IMR-90 (cell line): ENCODE measurements around the gene FRMPD4. TPM values are rescaled to one million over a fixed set of nuclear protein-coding genes. Genes with fewer than 3 reads are reported as not detected.

Source experiments
- ATAC-seq: fragments of 200-7000 bp; cut with Tn5 transposase; 2 replicates; pipeline ENCODE4 v1.9.1; 2020; ENCODE audit warnings: low read depth, mild to moderate bottlenecking, moderate library complexity
- BruUV-seq: library from RNA; stranded (reverse); fragments of 400-500 nt; replicated peaks from 2 replicates; lab custom pipeline; 2021; lab: Mats Ljungman, UMichigan
- CTCF ChIA-PET: fragments of 300-600 bp; formaldehyde crosslinking; extraction: SDS; loops from one replicate; lab custom pipeline; 2021; ENCODE audit warnings: antibody characterized with exemption; lab: Yijun Ruan, JAX
- POLR2A ChIA-PET: fragments of 300-600 bp; sonication (Branson Sonifier 250); formaldehyde crosslinking; loops from one replicate; lab custom pipeline; 2022; ENCODE audit warnings: antibody characterized with exemption; ENCODE audit not compliant: unreplicated experiment; lab: Charles Lee
- DNase-seq: peaks from one replicate; pipeline ENCODE4 v3.0.0; 2013
- H2AFZ ChIP-seq: replicated peaks from 2 replicates; pipeline ENCODE3; 2013; ENCODE audit warnings: low read length, mild to moderate bottlenecking; ENCODE audit not compliant: poor library complexity
- H2AK5ac ChIP-seq: 2 replicates; pipeline ENCODE4 v1.6.1; 2013; ENCODE audit warnings: low read depth, low read length, inconsistent platforms
- H2AK9ac ChIP-seq: replicated peaks from 2 replicates; pipeline ENCODE3; 2013; ENCODE audit warnings: mild to moderate bottlenecking, low read depth, low read length, moderate library complexity; ENCODE audit not compliant: poor library complexity
- H2BK120ac ChIP-seq: 2 replicates; pipeline ENCODE4 v1.6.1; 2013; ENCODE audit warnings: low read depth, low read length, inconsistent platforms
- H2BK15ac ChIP-seq: 3 replicates; pipeline ENCODE4 v1.6.1; 2013; ENCODE audit warnings: low read depth, low read length, inconsistent platforms
- H2BK20ac ChIP-seq: 2 replicates; pipeline ENCODE4 v1.6.1; 2013; ENCODE audit warnings: low read depth, mild to moderate bottlenecking, inconsistent platforms, low read length, moderate library complexity
- H2BK5ac ChIP-seq: 2 replicates; pipeline ENCODE4 v1.6.1; 2013; ENCODE audit warnings: mild to moderate bottlenecking, low read depth, low read length, inconsistent platforms; ENCODE audit not compliant: poor library complexity, severe bottlenecking
- H3K14ac ChIP-seq: replicated peaks from 2 replicates; pipeline ENCODE4 v1.6.1; 2013; ENCODE audit warnings: low read depth, low read length, inconsistent platforms
- H3K18ac ChIP-seq: 2 replicates; pipeline ENCODE4 v1.6.1; 2013; ENCODE audit warnings: low read depth, low read length, control low read depth
- H3K23ac ChIP-seq: 2 replicates; pipeline ENCODE4 v1.6.1; 2013; ENCODE audit warnings: low read depth, low read length, inconsistent platforms
- H3K27ac ChIP-seq: 2 replicates; pipeline ENCODE4 v1.5.1; 2013; ENCODE audit warnings: mild to moderate bottlenecking, control low read depth, low read length; ENCODE audit not compliant: insufficient read depth
- H3K27me3 ChIP-seq: 2 replicates; pipeline ENCODE4 v1.6.1; 2013; ENCODE audit warnings: low read length; ENCODE audit not compliant: control insufficient read depth, insufficient read depth
- H3K36me3 ChIP-seq: 2 replicates; pipeline ENCODE4 v1.6.1; 2013; ENCODE audit warnings: low read length, mixed read lengths; ENCODE audit not compliant: control insufficient read depth, insufficient read depth
- H3K4ac ChIP-seq: 2 replicates; pipeline ENCODE4 v1.6.1; 2013; ENCODE audit warnings: low read depth, low read length, inconsistent platforms
- H3K4me1 ChIP-seq: 2 replicates; pipeline ENCODE4 v1.6.1; 2013; ENCODE audit warnings: low read length, mixed read lengths; ENCODE audit not compliant: control insufficient read depth, insufficient read depth
- H3K4me2 ChIP-seq: 2 replicates; pipeline ENCODE4 v1.6.1; 2013; ENCODE audit warnings: low read depth, mild to moderate bottlenecking, control low read depth, low read length, moderate library complexity
- H3K4me3 ChIP-seq: 2 replicates; pipeline ENCODE4 v1.5.1; 2013; ENCODE audit warnings: low read depth, mild to moderate bottlenecking, control low read depth, low read length, moderate library complexity; ENCODE audit not compliant: insufficient read depth
- H3K56ac ChIP-seq: 2 replicates; pipeline ENCODE4 v1.6.1; 2013; ENCODE audit warnings: low read length, inconsistent platforms; ENCODE audit not compliant: insufficient read depth; ENCODE audit errors: extremely low read depth
- H3K79me1 ChIP-seq, 2 experiments: 2 replicates each; pipeline ENCODE4 v1.6.1; 2013; ENCODE audit warnings: low read length in 2 of 2, inconsistent platforms in 1 of 2, low read depth in 1 of 2
- H3K9ac ChIP-seq: 2 replicates; pipeline ENCODE4 v1.6.1; 2013; ENCODE audit warnings: low read depth, low read length, control low read depth
- H3K9me1 ChIP-seq: 2 replicates; pipeline ENCODE4 v1.6.1; 2013; ENCODE audit warnings: low read length, inconsistent platforms; ENCODE audit not compliant: insufficient read depth
- H3K9me3 ChIP-seq: 2 replicates; pipeline ENCODE4 v1.6.1; 2013; ENCODE audit warnings: low read length; ENCODE audit not compliant: control insufficient read depth, insufficient read depth
- H4K20me1 ChIP-seq: 2 replicates; pipeline ENCODE4 v1.6.1; 2013; ENCODE audit warnings: low read length, inconsistent platforms; ENCODE audit not compliant: insufficient read depth
- H4K5ac ChIP-seq: 2 replicates; pipeline ENCODE4 v1.6.1; 2013; ENCODE audit warnings: mild to moderate bottlenecking, low read depth, low read length, control low read depth
- H4K8ac ChIP-seq, 2 experiments: 2 replicates each; pipeline ENCODE4 v1.6.1; 2013; ENCODE audit warnings: low read depth in 2 of 2, low read length in 2 of 2, control low read depth in 1 of 2, inconsistent platforms in 1 of 2
- H4K91ac ChIP-seq: 2 replicates; pipeline ENCODE4 v1.6.1; 2013; ENCODE audit warnings: low read depth, low read length, inconsistent platforms; ENCODE audit not compliant: insufficient read depth
- CEBPB ChIP-seq: IDR thresholded peaks from 2 replicates; pipeline ENCODE4 v1.6.1; 2012; ENCODE audit warnings: low read depth, low read length, improper control_type of control experiment
- WGBS, 2 experiments: methylation state at CpG; one replicate each; pipeline versions ENCODE4 v1.1.5 to v1.1.7; 2013; ENCODE audit warnings: missing lambda C conversion rate in 2 of 2; ENCODE audit not compliant: insufficient read length in 1 of 2; ENCODE audit errors: extremely low coverage in 2 of 2; 5-methylcytosine and 5-hydroxymethylcytosine counted together
- dilution Hi-C: fragments of 300-500 bp; cut with HindIII; formaldehyde crosslinking; loops from one replicate; pipeline ENCODE4 v1.14.3; 2018; ENCODE audit warnings: low sequenced_read_pairs; ENCODE audit not compliant: unreplicated experiment
- in situ Hi-C: fragments of 300-500 bp; cut with MboI; formaldehyde crosslinking; loops from 3 replicates; pipeline ENCODE4 v1.14.3; 2019; ENCODE audit warnings: low sequenced_read_pairs, inconsistent platforms, mixed read lengths
- intact Hi-C: fragments of 100-400 bp; cut with micrococcal nuclease; formaldehyde crosslinking; loops from 2 replicates; pipeline ENCODE4 v1.10.0; 2022
- polyA plus RNA-seq, 3 experiments: library from polyadenylated mRNA; depleted of rRNA; stranded (reverse); fragments of >200 nt; gene quantifications; 2 replicates each; pipeline ENCODE4 v1.2.3, GENCODE V29; 2012; ENCODE audit warnings: low replicate concordance in 1 of 3
- total RNA-seq: library from RNA; depleted of rRNA; stranded (reverse); fragments of >200 nt; gene quantifications from 2 replicates; pipeline ENCODE4 v1.2.3, GENCODE V29; 2012

The FRMPD4 gene
- total and polyA plus RNA-seq, 2 of the 4 experiments (the other 2 are of a cell fraction), result 0.53 to 1.1 TPM

- H3K36me3 ChIP-seq, result no peaks in the 10 kb centered on the region
- H3K9me1 ChIP-seq, result no peaks in the 10 kb centered on the region
- dilution Hi-C loops, result no loop called here
- no peak overlapping the region for H2BK120ac ChIP-seq
- no peak overlapping the region for H3K14ac ChIP-seq
- H4K91ac ChIP-seq, result no peak overlapping the region
- H3K27ac ChIP-seq, result no peak overlapping the region
- H3K23ac ChIP-seq, result no peak overlapping the region
- H2AK5ac ChIP-seq, result no peak overlapping the region
- H2BK15ac ChIP-seq, result no peak overlapping the region
- no peaks in the 10 kb centered on the region for H3K4me1 ChIP-seq
- H4K20me1 ChIP-seq, result no peaks in the 10 kb centered on the region
- no peak overlapping the region for H4K8ac ChIP-seq
- BruUV-seq, result no TSS peak
- H3K56ac ChIP-seq, result no peak overlapping the region
- no CpG with 5 or more reads among the region's 2 CpGs for WGBS, 2 experiments
- H2BK20ac ChIP-seq, result no peak overlapping the region
- in situ Hi-C loops, result no loop called here
- intact Hi-C loops, result no loop called here
- H3K4me3 ChIP-seq, result no peak overlapping the region
- DNase-seq (no peak), ATAC-seq (no peak)
- no peak for TF ChIP-seq CEBPB
- H3K27me3 ChIP-seq, result no peaks in the 10 kb centered on the region
- H3K9me3 ChIP-seq, result no peaks in the 10 kb centered on the region; the same call in 1 of the 2 replicates
- H2BK5ac ChIP-seq, result no peak overlapping the region
- no peak overlapping the region for H4K5ac ChIP-seq
- H3K4ac ChIP-seq, result no peak overlapping the region
- H3K79me1 ChIP-seq, result no peaks in the 10 kb centered on the region
- POLR2A ChIA-PET, result no interaction called here
- no peak overlapping the region for H3K18ac ChIP-seq
- CTCF ChIA-PET, result no interaction called here
- no peak overlapping the region for H3K4me2 ChIP-seq
- no peak overlapping the region for H2AFZ ChIP-seq
- no peak overlapping the region for H2AK9ac ChIP-seq
- H3K9ac ChIP-seq, result no peak overlapping the region
Observed at GRCh38 chrX:12488771-12489170, 350.5 kb downstream of the FRMPD4 start.
